Epidermal melanocyte (primary cell): ENCODE data around the gene FRAT2.

Experiments
- DNase-seq: peaks from one replicate; pipeline ENCODE4 v3.0.0; 2011; ENCODE audit warnings: low spot score; ENCODE audit not compliant: insufficient read length

Gene FRAT2, protein sequence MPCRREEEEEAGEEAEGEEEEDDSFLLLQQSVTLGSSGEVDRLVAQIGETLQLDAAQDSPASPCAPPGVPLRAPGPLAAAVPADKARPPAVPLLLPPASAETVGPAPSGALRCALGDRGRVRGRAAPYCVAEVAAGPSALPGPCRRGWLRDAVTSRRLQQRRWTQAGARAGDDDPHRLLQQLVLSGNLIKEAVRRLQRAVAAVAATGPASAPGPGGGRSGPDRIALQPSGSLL

DNA sequence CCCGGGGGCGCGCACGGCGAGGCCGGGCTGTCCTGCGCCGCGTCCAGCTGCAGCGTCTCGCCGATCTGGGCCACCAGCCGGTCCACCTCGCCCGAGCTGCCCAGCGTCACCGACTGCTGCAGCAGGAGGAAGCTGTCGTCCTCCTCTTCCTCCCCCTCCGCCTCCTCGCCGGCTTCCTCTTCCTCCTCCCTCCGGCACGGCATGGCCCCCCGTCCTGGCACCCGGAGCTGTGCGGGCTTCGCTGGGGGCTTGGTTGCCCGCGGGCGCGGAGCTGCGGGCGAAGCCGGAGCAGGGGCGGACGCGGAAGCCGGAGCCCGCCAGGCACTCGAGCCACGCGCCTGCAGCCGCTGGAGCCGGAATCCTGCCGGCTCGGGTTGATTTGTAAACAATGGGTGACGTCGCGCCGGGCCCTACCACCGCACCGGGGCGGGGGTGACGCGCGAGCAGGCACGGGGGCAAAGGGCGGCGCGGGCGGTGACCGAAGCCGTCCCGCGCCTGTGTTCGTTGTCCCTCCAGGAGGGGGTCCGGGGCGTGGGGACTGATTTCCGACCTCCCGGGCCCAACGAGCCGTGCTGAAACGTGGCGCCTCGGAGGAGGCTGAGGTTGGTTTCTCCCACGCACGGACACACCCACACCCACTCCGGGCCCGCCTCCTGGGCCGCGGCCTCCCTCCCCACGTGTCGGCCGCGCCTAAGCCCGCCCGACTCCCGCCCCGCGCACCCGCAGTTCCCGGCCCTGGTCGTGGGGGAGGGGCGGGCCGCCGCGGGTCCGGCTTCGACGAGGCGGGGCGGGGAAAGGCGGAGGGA, at the start of gene FRAT2:
Gene FRAT2, minus strand, starts transcription at position 360 of the 806 bp plus-strand sequence. Its CDS starts 157 bp downstream, at position 203.
- DNase-seq, result peak; percentile 94

DNA sequence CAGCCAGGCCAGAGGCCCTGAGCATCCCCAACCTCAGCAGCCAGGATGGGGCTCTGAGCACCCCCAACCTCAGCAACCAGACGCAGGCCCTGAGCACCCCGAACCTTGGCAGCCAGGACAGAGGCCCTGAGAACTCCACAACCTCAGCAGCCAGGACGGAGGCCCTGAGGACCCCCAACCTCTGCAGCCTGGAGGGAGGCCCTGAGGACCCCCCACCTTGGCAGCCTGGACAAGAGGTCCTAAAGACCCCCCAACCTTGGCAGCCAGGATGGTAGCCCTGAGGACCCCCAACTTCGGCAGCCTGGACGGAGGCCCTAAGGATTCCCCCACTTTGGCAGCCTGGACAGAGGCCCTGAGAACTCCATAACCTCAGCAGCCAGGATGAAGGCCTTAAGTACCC, 49.6 kb upstream of the FRAT2 start:
- no peak for DNase-seq

DNA sequence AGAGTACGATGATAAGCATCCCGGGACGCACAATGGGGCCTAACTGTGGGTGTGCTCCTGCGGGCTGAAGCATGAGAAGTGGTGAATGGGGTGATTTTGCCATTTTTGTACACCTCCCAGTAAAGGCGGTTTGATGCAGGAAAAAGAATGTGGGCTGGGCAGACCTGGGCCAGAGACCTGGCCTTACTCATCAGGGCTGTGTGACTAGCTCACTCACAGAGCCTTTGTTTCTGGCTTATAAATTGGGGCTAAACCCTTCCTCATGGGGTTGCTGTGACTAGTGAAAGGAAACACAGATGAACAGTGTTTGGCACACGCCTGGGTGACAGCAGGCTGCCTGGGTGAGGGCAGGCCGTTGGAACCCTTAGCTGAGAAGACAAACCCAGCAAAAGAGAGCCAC, 48.6 kb upstream of the FRAT2 start:
- DNase-seq, result no peak

DNA sequence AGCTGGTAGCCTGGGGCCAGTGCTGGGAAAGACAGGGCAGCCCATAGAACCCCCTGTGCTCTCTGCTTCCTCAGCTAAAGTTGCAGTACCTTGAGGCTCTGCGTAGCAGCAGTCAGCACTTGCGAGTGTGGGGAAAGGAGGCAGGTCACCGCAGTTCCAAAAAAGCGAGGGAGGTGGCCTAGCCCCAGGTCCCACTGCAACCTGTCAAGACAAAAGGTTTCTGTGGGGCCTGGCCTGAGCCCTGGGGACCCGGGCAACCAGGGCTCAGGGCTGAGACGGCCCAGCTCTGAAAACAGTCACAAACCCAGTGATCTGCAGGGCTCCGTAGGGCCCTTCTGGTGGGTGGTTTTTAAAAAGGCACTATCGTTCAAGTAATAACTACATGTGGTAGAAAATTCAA, 47.1 kb upstream of the FRAT2 start:
- DNase-seq, result no peak

DNA sequence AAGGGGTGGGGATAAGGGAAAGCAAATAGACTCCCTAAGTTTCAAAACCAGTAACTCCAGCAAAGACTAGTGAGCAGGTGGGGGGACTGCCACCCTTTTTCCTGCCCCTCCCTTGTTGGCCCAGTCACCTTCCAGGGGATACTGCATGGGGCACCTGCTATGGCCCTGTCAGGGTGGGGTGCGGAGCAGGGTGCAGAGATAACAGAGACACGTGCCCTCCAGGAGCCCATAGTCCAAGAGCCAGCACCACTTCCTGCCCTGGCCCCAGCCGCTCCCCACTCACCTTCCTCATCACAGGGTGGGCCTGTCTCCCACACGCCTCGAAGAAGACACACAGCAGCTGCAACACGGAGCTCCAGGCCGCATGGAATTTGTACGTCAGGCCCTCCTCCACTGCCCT, 46.0 kb upstream of the FRAT2 start:
- no peak for DNase-seq

DNA sequence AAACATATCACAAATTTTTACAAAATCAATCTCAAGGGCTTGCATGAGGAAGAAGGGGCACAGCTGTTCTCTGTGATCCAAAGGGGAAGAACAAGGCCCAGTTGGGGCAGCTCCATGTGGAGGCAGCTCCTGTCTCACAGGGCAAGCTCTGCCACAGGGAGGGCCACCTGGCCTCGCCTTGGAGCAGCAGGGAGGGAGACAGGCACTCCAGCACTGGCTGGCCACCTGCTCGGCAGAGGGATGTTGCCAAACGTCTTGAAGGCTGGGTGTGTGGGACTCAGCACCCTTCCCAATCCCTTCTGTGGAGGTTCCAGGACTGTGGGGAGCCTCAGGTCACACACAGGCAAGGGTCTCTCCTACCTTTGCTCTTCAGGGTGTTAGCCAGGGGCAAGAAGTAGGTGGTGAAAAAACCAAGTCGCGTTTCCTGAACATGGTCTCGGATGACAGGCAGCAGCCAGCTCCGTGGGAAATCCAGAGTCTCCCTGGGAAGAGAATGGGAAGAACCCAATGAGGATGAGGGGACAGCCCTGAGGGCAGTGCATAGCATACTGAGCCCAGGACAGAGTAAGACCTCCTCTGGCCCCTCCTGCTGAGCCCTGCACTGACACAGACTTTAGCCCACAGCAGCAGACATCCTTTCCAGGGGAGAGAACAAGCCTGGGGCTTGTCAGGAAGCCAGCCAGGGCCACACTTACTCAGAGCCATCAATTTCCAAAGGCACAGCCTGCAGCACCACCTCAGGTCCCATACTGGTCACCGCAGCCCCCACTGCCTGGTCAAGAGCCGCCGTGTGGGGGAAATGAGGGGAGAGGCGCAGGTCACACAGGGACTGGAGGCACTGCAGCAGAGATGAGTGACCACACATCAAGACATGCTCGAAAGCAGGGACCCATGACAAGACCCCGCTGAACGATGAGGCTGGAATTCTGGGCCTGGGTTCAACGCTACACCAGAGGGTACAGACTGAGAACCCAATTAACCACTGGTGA, 44.7 kb upstream of the FRAT2 start:
- DNase-seq, result no peak

DNA sequence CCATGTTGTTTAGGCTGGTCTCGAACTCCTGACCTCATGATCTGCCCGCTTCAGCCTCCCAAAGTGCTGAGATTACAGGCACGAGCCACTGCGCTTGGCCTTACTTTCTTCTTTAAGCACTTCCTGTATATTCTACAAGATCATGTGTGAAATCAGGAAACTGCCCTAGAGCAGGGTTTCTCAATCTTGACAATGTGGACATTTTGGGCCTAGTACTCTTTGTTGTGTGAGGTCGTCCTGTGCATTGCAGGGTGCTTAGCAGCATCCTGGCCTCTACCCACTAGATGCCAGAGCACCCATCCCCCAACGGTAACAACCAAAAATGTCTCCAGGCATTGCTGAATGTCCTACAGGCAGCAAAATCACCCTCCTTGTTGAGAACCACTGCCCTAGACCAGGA, 41.9 kb upstream of the FRAT2 start:
- DNase-seq, result no peak

DNA sequence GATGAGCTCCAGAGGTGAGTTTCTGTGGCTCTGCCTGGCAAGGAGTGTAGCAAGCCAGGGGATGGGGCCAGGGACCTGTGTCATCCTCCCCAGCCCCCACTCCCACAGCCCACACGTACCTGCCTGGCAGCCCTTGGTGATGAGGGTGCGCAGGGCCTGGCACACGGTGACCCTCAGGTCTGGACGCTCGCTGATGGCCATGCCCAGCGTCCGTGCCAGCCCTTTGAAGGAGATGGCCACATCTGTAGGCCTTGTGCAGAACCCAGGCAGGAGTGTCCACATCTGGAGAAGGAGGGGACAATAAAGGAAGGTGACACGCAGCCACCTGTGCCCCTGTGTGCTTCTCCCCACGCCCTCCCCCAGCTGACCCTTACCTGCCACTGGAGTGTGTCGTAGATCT, 38.9 kb upstream of the FRAT2 start:
- no peak for DNase-seq

DNA sequence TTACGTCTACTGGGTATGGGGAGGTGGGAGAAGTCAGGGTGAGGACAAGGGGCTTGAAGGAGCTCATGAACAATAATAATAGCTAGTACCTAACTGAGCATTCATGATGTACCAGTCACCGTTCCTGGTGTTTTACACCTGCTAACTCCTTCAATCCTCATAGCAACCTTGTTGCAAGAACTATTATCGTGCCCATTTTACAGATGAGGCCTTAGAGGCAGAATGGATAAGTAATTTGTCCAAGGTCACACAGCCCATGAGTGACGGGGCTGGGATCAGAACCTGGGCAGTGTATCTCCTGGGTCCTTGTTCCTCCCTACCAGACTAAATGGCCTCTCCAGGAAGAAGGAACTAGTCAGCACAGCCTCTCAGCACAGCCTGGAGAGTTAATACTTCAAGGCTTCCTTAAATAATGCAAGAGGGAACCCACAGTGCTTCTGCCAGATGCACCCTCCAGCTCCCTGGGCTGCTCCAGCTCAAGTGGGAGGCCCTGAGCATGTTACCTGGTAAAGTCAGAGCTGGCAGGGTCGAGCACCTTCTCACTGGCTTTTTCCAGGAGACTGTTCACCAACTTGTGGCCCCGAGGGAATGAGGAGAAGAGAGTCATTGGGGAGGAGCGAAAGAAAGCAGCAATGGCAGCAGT, 37.8 kb upstream of the FRAT2 start:
- DNase-seq, result no peak

DNA sequence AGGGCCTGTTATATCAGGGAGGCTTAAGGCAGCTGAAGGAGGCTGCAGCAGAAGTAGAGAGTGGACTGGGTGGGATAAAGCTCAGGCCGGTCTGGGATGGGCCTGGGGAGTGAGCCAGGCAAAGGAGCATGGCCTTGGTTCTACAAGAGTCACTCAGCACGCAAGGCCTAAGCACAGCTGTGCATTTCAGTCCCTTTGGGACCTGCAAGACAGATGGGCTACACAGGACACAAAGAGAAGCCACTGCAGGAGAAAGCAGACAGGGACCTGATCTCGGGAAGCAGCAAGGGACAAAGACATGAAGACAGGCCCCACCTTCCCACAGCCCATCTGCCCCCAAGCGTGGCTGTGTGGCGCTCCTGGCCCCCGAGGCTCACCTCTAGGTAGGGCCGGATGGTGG, 37.2 kb upstream of the FRAT2 start:
- no peak for DNase-seq

DNA sequence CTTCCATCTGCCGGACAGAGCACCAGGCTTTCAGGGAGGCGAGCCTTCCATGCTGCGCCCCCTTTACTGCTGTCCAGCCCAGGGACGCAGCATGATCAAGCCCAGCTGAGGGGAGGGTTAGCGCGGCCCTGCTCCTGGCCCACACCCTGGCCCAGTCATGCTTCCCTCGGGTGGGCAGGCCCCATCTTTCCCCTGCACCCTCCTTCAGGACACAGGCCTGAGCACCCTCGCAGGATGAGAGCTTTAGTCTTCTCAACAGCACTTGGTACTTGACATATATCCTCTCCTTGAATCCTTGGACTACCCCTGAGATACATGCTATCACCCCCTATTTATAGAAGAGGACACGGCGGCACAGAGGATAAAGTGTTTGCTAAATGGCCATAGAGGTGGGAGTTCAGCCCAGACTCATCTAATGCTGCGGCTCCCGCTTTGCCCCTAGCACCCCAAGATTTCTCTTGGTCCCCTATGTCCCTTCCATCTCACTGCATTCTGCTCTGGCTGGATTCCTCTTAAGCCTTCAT, 32.7 kb upstream of the FRAT2 start:
- DNase-seq, result no peak

DNA sequence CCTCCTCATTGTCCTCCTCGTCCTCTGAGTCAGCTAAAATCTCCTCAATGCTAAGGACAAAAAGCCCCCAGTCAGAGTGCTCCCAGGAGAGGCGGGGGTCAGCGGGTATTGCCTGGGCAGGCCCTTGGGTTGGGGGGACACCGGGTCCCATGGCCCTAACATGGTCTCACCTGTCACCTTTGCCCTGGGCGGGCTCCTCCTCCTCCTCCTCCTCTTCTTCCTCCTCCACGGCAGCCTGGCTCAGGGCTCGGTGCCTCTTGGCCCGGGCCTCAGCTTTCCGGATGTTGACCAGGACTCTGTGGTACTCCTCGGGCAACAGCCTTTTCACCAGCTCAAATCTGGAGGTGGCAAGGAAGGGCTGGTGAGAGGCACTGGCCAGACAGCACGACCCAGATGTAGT, 32.0 kb upstream of the FRAT2 start:
- DNase-seq, result no peak

DNA sequence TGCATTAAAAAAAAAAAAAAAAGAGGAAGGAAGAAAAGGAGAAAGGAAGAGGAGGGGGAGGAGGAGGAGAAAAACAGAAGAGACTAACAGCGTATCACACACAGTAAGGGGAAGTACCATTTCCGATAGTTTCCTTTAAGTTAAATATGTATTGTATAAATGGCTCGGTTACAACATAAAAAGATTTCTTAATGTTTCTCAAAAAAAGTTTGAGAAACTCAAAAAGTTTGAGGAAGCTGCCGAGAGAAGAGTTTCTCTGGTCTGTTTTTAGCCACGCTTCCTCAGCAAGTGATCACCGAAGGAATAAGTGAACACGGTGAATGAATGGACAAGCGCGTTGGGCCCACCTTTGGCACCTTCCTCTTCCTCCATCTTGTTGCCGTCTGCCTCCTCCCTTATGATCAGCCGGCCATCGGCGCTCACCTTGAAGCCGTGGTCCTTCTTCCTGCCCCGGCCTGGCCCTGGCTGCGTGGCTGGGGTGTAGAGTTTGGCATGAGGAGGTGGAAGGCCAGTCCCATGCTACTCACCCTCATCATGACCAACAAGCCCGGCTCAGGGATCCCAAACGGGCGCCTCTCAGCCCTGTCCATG, 31.3 kb upstream of the FRAT2 start:
- DNase-seq, result no peak

DNA sequence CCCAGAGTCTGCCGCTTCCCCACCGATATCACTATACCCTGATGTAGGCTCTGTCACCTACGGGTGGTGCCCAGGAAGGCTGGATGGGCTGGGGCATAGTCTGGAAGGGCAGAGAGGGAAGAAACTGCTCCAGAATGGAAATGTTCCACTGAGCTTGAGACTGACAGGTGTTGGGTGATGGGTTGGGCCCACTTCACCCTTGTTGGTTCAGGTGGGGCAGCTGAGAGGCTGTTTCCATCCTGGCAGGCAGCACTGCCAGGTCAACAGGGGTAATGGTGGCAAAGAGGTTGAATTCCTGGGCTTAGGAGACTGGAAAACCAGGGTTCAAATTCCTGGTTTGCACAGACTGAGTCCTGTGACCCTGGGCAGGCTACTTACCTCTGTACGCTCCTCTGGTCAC, 28.5 kb upstream of the FRAT2 start:
- DNase-seq, result no peak

DNA sequence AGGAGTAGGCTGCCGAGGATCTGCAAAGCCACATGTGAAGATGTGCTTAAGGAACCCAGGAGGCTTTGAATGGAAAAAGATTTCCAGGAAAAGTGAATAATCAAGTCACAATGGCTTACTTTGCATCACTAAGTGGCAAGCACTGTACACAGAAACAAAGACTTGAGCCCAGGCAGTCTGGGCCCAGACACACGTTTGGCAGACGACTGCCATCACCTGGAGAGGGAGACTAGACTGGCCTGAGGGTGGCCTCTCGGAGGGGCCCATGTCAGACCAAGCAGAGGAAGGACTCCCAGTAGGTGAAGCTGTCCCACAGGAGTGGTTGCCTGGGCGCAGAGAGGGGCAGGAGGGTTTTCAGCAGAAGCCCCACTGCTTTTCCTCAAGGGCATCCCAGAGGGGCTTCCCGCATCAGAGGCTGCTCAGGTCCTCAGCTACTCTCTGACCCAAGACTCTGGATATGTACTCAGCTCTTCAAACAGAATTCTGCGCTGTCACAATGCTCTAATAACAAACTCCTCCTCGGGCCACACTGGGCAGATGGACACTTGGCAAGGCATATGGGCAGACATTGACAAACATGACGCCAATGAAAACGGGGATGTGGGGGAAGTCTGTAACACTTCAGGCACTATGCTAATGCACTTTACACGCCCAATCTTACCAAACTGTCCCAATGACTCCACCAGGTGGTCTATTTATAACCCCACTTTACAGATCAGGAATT, 27.9 kb upstream of the FRAT2 start:
- no peak for DNase-seq

DNA sequence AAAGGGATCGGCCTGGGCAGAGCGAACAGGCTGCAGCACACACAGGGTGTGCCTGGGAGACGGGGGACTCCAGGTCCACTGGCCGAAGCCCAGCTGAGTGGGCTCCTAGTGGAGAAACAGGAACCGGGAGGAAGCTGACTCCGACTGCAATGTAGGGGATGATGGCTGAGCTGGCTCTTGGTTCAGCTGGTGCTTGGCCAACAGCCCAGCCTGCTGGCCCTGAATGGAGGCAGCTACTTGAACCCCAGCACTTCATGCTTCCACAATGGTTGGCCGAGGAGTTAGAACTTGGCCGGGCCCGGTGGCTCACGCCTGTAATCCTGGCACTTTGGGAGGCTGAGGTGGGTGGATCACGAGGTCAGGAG, 27.0 kb upstream of the FRAT2 start:
- no peak for DNase-seq

DNA sequence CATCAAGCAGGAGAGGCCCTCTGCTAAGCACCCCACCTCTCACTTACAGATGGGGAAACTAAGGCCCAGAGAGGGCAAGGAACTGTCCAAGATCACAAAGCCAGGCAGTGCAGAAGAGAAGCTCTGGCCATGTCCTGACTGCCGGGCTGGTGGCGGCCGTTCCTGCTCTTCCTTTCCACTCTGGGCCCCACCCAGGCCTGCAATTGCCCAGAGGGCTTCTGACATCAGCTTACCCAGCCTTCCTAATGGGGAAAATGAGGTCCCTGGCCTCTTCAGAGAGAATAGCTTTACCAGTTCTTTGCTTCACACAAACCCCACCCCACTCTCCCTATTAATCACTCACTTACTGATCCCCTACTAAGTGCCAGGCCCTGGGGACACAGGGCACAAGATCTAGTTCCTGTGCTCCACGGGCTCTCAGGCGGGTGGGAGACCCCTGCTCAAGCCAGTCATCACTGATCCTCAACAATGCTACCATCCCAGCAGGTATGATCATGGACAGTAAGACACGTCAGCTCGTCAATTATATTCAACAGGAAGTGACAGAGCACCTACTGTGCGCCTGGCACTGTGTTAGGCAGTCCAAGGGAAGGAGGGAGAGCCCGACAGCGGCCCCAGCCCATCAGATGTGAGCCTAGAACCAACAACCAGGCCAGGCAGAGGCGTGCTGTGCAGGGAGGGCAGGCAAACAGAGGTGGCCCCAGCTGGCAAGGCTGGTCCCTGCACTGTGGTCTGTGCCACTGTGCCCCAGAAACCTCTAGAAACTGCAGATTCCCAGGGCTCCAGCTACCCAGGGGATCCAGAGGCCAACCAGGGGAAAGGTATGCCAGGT, 26.4 kb upstream of the FRAT2 start:
- DNase-seq, result no peak

DNA sequence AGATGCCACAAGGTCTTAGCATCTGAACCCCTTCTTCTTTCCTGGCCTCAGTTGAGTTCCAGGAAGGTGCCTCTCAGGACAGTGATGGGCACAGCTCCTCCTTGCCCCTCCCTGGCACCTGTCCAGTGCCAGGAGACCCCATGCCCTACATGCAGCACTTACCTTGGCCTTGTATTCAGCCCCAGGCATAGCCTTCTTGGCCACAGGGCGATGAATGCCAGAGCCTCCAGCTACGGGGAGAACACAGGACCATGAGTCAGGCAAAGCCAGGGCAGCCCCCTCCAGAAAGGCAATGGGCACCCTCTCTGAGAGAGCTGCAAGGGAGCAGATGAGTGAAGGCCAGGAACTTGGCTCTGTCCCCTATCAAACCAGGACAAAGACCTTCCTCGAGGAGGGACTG, 24.3 kb upstream of the FRAT2 start:
- no peak for DNase-seq

DNA sequence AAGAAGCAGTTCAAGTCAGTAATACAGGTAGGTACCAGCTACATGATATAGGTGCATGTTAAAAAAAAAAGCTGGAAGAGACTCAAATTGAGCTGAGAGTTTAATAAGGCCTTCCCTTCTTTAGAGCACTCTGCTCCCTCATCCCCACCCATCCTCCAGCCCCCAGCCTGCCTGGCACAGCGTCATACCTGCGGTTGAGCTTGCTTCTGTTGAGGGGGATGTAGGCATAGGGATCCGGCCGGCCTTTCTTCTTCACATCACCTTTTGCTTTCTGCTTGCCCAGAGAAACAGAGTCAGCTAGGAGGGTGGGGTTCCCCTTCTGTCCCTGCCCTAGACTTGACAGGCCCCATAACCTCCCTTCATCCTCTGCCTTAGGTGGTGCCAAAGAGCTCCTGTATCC, 23.8 kb upstream of the FRAT2 start:
- no peak for DNase-seq
